Pons (tissue), 1 donor: ENCODE data around the gene COX8C.

ENCODE experiments used
- DNase-seq: peaks from one replicate; pipeline ENCODE4 v3.0.0-alpha.2; 2016; ENCODE audit warnings: low spot score

Gene COX8C, protein sequence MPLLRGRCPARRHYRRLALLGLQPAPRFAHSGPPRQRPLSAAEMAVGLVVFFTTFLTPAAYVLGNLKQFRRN

DNA sequence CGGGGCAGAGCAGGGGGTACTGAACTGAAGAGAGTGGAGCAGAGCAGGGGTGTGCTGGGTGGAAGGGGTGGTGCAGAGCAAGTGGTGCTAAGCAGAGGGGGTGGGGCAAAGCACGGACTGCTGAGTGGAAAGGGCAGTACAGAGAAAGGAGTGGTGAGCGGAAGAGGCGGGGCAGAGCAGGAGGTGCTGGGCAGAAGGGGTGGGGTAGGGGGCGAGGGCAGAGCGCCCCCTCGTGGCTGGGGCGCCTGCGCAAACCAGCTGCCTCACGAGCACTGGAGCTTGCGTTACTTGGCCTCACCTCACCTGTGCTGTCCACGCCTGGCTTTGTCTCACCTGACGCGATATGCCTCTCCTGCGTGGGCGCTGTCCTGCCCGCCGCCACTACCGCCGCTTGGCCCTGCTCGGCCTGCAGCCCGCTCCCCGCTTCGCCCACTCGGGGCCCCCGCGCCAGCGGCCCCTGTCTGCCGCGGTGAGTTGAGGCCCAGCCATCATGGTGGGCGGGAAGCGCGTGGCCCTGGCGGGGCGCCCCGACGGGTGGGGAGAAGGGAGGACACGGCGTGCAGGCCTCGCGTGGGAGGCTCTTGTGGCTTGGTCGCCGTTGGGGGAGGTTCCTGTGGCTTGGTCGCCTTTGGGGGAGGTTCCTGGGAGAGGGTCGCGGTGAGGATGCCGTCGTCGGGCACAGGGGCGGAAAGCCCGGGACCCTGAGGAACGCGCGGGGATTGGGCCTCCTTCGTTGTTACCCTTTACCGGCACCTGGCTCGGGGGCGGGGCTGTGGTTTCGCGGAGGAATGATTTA is at the start of gene COX8C:
TSS of gene COX8C (plus strand) at position 257 of the 796 bp plus-strand sequence. CDS start at position 344, 87 bp downstream.
- no peak for DNase-seq

DNA sequence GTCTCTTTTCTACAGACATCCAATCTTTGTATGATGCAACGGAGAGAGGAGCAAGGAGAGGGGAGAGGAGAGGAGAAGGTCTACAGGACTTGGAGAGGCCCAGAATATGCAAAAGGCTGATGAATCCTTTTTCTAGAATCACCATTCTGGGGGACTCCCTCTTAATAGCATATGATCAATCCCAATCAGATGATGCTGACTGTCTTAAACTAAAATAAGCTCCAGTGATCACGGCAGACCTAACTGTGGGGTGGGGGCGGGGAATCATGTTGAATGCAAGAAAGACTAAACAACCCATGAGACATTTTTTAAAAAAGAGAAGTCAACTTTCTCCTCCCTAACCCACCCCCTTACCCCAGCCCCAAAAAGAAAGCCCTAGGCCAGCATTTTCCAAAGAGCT is 47.6 kb upstream of the COX8C start:
- DNase-seq, result no peak

DNA sequence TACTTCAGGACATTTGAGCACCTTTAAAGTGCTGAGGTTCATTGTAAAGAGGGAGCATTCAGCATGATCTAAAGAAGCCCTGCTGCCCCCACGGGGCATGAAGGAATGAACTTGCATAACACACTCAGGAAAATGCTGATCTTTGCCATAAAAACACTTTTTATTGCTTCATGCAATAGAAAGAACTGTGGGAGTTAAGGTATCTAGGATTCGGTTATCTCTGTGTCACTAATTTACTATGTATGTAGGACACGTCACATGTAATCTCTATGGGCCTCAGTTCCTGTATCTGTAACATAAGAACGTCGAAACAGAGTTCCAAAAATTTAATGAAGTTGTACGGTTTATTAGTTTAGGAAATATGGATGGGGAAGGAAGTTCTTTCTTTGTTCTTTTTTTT is 47.1 kb upstream of the COX8C start:
- no peak for DNase-seq

DNA sequence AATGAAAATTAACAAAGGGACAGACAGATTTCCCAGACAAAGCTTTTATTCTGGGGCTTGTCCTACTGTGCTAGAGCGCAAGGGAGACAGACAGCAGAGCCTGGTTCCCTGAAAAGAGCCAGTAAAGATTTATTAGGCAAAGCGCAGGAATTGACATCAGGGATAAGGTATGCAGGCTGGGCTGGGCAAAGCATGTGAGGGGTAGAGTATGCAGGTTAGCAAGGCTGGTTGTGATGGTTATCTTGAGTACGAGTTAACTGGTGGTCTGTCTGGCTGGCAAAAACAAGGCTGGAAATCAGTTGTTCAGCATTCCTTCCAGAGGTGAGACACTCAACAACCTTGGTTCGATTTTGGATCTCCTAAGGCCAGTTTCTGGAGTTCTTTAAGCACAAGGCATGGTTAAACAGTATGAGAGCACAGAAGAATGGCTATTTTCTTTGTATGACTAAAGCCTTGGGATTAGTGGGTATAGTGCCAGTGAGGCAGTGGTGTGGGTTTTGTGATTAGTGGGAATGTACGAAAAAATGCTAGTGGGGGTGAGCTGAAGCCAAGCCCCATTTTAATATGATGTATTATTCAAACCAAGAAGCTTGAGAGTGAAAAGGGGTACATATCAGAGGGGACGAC is 45.0 kb upstream of the COX8C start:
- DNase-seq, result no peak

DNA sequence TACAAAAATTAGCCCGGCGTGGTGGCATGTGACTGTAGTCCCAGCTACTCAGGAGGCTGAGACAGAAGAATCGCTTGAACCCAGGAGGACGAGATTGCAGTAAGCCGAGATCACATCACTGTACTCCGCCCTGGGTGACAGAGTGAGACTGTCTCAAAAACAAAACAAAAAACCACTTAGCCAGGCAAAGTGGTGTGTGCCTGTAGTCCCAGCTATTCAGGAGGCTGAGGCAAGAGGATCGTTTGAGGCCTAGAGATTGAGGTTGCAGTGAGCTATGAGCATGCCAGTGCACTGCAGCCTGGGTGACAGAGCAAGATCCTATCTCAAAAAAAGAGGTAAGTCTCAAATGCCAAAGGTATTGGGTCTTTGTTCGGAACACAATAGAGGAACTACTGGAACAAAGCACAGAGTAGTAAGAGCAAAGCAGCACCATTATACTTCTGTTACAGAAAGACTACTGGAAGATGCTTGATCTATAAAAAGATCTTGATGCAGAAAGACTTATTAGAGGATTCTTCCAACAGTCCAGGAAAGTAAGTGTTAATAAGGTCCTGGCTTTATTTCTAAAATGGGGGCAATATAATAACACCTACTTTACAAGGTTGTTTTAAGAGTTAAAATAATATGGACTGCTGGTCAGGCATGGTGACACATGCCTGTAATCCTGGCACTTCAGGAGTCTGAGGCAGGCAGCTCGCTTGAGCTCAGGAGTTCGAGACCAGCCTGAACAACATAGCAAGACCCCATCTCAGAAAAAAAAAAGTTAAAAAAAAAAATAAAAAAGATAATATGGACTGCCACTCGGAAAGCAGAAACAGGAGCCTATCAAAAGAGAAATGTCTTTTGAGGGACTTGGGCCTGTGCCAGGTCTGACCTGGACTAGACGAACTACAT is 44.0 kb upstream of the COX8C start:
- DNase-seq, result no peak

DNA sequence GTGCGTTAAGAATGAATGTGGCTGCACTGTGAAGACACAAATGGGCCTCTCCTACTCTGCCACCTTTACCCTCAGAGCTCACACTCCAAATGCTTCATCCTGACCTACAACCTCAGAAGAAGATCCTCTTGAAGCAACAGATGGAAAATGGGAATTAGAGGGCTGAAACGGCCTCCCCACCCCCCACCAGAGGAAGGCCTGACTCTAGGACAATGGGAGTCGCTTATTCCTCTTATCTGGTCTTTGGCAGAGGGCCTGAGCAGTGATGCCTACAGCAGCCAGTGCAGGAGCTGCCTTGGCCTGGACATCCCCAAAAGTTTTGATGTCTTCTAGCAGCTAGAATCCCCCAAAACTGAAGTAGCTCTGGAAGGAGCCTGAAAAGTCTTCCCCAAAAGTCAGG is 43.3 kb upstream of the COX8C start:
- peak; percentile 67 for DNase-seq

DNA sequence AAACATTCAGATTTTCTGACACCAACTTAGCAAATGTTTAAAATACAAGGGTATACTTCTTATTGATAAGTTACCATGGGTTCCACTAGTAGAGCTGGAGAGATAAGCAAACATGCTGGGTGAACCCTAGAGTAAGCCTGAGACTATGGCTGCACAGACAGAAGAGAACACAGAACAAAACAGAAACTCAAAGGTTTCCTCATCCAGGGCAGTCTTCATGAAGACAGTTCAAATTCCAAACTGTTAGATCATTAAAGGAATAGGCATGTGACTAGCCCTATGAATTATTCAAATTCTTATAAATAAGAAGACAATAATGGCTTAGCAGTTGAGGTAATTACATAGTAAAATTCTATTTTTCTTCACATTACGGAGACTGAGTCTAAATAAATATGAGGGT is 42.2 kb upstream of the COX8C start:
- DNase-seq, result no peak

DNA sequence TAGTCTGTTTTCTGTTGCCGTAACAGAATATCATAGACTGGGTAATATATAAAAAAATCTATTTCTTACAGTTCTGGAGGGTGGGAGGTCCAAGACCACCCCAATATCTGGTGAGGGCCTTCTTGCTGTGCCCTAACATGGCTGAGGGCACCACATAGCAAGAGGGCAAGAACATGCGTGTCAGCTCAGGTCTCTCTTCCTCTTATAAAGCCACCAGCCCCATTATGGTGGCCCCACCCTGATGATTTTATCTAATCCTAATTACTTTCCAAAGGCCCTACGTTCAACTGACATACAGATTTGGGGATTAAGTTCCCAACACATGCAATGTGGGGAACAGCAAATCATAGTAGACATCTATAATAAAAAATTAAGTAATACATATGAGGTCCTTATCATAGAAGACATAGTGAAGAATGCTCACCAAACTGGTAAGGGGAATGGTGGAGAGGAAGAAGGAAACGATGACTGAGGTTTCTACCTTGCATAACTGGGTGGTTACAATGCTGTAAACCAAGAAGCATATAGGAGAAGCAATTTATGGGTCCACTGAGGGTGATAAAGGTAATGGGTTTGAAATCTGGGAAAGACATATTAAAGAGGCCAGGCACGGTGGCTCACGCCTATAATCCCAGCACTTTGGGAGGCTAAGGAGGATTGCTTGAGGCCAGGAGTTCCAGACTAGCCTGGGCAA is 41.1 kb upstream of the COX8C start:
- no peak for DNase-seq

DNA sequence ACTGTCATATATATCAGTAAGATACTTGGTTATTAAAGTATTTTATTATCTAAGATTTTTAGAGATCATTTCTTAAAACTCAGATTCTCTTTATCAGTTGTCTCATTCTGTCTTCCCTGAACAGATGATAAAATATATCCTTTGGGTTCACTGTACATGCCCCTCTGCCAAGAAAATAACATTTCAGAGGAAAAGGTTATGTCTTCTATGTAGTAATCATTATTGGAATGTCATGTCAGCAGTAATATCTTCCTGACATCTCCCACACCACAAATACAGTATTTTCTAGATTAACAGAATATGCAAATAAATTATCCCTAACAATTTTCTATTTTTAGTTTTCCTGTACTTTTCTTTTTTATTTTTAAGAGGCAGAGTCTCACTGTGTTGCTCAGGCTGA is 40.2 kb upstream of the COX8C start:
- no peak for DNase-seq

DNA sequence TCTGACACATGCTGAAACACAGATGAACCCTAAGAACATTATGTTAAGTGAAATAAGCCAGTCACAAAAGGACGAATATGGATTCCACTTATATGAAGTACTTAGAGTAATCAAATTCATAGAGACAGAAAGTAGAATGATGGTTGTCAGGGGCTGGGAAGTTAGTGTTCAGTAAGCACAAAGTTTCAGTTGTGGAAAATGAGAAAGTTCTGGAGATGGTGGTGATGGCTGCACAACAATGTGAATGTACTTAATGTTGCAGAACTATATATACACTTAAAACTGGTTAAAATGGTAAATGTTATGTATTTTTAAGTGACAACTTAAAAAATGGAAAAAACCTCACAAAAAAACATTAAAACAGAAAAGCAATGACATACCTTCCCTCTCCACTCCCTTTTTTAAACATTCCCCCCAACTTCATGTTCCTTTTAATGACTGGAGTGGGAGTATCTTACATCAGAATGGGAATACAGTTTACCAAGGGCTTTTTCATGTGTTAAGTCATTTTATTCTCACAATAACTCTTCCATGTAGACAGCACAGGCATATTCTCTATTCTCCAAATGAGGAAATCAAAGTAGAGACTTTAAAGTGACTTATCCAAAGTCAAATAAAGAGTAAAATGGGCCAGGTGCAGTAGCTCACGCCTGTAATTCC is 38.2 kb upstream of the COX8C start:
- no peak for DNase-seq

DNA sequence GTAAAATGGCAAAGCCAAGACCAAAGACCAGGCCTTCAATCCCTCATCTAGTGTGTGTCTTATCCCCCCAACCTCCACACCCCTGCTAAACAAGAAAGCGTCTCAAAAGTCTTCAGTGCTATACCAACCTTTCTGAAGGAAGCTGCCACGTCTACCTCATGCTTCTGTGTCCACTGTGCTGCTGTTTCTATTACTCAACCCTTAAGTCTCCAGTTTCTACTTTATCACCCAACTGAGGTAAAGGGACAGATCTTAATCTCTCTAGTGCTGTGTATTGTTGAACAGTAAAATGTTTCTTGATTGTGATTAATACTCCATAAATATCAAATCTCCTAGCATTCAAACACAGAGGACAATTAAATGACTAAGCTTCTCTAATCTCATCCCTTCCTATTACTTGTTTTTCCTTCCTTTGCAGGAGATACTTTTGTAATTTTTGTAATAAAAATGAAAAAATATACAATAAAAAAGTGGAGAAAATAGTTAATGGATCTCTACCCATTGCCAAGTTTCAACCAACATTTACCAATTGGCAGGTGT is 37.5 kb upstream of the COX8C start:
- no peak for DNase-seq

DNA sequence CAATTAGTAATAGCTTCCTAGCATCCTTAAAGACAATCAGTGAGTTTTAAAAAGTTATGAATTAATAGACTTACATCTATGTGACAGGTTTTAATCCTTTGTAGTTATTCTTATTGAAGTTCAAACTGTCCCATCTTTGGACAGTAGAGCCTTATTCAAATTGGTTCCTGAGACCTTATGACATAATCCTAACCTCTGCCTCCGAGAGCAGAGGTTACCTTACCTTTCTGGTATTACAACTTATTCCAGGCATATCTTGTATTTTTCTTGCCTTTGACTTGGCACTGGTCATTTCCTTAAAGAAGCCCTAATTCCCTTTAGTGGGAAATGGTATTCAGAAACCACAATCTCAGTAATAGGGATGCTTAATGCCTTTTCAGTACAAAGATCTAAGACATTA is 35.9 kb upstream of the COX8C start:
- no peak for DNase-seq

DNA sequence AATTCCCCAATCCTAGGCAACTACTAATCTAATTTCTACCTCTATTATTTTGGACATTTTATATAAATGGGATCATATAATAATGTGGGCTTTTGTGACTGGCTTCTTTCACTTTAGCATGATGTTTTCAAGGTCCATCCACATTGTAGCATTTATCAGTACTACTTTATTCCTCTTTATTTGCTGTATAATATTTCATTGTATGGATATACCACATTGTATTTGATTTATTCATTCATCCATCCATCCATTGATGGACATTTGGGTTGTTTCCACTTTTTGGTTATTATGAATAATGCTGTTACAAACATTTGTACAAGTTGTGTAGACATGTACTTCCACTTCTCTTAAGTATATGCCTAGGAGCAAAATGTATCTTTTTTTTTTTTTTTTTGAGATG is 31.4 kb upstream of the COX8C start:
- DNase-seq, result no peak

DNA sequence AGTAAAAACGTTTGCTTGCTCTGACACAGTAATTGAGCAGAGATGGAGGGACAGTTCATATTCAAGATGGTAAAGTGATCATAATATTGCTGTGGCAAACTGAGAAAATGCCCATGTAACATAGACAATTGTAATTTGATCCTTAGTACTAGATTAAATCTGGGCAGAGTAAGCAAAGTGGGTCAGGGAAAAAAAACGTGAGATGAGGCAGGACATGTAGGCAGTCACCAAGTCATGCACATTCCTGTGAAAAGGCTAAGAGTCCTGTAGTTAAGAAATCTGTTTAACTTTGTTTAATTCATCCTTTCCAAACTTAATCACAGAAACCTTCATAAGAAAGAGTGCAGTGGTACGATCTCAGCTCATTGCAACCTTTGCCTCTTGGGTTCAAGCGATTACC is 30.3 kb upstream of the COX8C start:
- no peak for DNase-seq

DNA sequence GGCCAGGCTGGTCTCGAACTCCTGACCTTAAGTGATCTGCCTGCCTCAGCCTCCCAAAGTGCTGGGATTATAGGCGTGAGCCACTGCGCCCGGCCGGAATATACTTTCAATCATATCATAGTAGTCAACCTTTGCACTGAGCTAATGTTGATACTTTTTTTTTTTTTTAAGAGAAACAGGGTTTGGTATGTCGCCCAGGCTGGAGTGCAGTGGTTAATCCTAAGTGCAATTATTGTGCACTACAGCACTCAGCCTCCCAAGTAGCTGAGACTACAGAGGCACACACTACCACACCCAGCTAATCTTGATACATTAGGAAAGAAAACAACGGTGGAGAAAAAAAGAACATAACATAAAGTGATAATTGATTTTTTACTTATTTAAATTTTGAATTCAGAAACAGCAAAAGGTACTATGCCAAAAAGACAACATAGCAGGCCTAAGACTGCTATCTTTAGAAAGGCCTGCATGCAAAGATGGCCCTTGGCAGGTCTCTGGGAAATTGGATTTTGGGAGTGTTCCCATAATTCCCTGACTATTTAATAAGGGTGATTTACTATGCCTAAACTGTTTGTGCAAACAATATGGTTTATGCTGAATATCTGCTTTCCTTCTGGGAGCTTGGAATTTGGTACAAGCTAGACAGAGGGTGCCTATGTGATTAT is 29.6 kb upstream of the COX8C start:
- DNase-seq, result no peak

DNA sequence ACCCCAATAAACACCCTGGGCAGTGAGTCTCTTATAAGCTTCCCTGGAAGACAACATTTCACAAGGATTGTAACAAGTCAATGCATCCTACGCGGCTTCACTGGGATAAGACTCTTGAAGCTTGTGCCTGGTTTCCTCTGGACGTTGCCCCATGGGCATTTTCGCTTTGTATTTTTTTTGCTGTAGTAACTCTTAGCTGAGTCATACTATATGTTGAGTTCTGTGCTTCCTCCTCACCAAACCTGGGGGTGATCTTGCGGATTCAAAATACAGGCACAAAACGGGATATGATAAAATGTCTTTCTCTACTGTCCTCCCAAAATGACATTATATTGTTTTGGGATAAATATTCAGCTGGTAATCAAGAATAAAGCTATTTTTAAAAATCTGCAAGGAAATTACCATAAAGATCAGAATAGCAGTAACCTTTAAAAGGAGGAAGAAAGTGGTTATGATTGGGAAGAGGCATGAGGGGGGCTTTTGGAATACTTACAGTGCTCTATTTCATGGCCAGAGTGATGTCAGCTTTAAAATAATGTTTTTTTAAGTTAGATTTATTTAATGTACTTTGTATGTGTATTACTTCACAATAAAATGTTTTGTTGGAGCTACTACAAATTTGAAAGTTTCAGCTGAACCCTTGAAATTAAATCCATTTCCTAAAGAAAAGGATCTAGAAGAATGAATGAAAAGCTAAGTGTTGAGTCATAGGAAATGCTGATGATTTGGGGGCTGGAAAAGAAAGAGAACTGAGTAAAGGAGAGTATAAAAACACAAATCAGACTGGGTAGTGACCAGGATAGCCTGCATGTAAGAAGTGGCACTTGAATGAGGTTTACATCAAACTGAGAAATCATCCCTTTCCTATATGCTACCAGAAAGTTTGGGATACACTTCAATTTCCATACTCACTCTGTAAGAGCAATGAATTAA is 28.8 kb upstream of the COX8C start:
- no peak for DNase-seq

DNA sequence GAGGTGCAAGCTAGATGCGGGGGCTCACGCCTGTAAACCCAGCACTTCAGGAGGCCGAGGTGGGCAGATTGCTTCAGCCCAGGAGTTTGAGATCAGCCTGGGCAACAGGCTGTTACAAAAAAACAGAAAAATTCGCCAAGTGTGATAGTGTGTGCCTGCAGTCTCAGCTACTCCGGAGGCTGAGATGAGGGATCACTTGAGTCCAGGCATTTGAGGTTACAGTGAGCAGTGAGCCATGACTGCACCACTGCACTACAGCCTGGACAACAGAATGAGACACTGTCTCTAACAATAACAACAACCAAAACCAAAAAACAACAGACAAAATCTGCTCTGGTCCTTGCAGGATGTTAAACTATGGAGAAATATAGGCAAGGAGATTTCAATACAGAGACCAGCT is 28.1 kb upstream of the COX8C start:
- no peak for DNase-seq

DNA sequence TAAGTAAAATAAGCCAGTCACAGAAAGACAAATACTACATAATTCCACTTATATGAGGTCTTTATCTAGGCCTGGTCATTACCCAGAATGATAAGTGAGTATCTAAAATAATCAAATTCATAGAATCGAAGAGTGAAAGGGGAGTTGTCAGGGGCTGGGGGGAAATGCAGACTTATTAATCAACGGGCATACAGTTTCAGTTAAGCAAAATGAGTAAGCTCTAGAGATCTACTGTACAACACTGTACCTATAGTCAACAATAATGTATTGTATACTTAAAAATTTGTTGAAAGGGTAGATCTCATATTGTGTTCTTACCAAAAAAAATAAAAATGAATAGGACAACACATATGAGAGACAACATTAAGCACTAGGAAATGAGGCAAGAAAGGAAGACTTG is 27.5 kb upstream of the COX8C start:
- no peak for DNase-seq

DNA sequence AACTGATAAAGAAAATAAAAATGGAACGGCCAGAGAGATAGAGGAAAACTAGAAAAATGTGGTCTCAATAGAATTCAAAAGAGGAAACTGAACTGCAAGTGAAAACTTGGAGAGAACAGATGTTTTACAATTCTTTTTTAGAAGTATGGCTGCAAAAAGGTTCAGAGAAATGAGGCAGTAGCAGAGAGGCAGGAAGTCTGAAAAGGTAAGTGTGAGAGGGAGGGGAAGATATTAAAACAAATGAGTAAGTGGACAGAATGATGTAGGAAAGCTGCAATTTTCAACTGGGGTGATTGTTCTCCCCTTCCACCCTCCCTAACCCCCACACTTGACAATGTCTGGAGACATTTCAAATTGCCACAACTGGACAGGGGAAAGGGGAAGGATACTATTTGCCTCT is 27.0 kb upstream of the COX8C start:
- DNase-seq, result no peak

DNA sequence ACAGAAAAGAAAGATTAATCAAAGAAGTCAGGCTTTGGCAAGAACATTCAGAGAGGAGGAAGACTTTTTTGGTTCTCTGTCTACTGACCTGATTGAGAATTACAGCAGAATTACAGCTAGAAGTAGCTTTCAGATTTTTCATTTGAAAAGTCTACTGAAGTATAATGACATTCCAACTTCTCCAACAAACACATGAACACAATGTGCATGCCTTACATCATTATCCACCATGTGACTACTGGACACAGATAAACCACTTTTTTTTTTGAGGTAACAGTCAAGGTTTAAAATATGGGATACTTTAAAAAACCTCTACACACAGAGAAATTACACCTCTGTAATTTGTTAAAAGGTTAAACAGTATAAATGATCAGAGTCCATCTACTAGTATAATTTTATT is 26.5 kb upstream of the COX8C start:
- no peak for DNase-seq
